Activated CD4-positive, alpha-beta T cell treated with anti-CD3 and anti-CD28 coated beads for 1 hour (primary cell): ENCODE results near the gene CINP.

ENCODE experiments used
- DNase-seq: peaks from one replicate; pipeline ENCODE4 v3.0.0-alpha.2; 2020

Gene CINP

DNA sequence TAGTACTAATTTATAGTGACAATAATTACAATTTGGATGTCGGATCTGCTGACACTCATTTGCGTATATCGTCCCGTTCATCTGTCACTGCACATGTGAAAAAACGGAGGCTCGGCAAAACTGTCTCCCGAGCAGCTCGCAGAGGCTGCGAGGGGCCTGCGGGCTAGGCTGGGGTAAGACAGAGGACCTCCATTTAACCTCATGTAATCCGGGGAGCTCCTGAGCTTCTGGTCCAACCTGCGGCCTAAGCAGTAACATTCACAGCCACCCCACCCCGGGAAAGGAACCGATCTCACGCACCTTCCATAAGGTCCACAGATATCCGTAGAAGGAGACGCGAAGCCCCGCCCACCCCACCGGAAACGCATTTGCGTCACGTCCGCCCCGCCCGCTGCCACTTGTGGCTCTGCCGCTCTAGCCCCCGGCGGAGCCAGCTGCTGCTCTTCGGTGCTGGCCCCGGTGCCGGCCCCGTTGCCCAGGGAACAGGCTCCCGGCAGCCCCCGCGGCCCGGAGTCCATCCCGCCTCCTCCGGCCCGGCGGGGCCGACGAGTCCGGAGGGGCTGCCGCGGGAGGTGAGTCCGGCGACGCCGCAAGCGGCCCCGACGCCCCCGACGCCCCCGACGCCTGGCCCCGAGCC, at the start of gene CINP, which contains the start of gene TECPR2:
CINP (minus strand) TSS at position 346 of the 637 bp plus-strand sequence; CDS start at position 307, 39 bp downstream.
TECPR2 (plus strand) TSS at position 397 of the 637 bp plus-strand sequence. CDS start 13,781 bp downstream, outside the sequence.
- peak; percentile 92 for DNase-seq

DNA sequence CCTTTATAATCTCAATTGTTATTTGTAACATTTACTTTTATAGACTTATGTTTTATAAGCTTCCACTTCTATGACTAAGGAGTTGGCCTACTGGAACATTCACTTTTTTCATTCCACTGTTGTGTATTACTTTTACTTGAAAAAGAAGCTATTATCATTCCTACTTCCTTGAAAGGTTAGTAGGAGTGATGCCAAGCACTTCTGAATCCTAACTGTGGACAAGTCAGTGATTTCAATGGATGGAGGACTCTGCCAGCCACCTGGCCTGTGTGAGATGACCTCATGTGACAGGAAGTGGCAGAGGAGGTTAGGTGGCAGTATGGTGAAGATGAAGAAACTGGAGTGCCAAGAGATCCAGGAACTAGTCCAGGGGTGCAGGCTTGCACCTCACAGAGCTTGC, 46.0 kb upstream of the CINP start:
- DNase-seq: no peak

GRCh38 chr14:102407258-102407657, 44.6 kb upstream of the CINP start:
- DNase-seq: no peak

DNA sequence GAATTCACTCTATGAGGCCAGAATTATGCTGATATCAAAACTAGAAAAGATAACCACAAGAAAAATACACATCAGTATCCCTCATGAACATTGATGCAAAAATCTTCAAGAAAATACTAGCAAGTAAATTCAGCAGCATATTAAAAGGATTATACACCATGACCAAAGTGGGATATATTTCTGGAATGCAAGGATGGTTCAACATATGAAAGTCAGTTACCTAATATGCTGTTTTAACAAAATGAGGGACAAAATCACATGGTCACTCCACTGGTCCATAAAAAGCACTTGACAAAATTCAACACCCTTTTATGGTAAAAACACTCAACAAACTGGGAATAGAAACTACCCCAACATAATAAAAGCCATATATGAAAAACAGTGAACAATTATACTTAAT, 40.3 kb upstream of the CINP start:
- no peak for DNase-seq

DNA sequence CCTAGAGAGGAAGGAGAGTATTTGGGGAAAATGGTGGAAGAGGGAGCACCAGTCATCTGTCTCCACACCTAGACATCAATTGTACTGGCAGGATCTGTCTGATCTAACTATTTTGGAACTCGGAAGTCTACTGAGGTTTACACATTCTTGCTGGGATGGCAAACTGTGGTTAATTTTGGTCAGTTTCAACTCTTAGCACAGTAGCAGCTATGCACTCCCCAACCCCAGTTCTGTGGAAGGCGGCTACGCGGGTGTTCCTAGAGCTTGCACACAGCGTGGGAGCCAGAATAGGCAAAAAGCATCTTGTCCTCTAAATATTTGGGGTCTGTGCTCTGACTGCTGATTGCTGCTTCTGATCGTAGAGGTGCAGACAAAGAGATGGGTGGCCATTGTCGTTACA, 33.8 kb upstream of the CINP start:
- DNase-seq: no peak

DNA sequence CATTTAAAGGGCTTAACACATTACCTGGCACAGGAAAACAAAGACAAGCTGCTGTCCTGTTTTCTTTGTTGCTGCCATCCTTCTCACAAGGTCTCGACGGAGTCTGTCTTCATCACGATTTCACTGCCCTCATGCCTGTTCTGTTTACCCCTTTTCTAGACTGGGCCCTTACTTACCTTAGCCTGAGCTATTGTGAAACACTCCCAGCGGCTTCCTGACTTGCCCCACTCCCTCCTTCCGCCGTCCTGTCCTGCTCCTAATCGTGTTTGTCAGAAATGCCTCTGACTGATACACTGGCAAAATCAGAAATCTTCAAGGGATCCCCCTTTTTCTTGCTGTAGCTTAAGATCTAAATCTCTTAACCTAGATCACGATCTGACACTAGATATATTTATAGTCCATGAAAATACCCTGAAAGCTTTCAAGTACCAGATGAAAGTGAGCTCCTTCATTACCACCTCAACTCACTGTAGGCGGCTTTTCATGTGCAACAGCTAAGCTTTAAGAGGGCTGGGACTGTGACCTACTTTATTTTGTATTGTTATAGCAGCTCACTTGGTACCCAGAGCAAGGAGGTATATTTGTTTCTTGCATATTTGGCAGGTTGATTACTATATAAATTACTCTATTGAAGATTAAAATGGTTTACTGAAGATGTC, 32.2 kb upstream of the CINP start:
- no peak for DNase-seq

DNA sequence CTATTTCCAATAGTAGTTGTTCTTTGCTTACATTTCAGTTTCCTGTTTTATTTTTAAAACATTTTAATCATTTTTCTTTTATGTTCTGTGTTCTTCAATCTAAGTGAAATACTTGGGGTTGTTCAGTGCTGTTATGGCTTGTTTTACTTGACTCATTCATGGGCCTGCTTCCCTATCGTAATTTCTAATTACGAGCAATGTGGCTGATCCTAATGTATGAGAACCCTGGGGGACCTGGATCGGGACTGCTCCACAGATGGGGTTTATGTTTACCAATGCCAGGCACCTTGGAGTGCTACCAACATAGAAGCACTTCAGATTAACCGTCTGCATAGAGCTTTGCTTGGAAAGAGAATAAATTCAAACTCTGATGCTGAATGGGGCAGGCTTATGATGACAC, 29.8 kb upstream of the CINP start:
- no peak for DNase-seq

DNA sequence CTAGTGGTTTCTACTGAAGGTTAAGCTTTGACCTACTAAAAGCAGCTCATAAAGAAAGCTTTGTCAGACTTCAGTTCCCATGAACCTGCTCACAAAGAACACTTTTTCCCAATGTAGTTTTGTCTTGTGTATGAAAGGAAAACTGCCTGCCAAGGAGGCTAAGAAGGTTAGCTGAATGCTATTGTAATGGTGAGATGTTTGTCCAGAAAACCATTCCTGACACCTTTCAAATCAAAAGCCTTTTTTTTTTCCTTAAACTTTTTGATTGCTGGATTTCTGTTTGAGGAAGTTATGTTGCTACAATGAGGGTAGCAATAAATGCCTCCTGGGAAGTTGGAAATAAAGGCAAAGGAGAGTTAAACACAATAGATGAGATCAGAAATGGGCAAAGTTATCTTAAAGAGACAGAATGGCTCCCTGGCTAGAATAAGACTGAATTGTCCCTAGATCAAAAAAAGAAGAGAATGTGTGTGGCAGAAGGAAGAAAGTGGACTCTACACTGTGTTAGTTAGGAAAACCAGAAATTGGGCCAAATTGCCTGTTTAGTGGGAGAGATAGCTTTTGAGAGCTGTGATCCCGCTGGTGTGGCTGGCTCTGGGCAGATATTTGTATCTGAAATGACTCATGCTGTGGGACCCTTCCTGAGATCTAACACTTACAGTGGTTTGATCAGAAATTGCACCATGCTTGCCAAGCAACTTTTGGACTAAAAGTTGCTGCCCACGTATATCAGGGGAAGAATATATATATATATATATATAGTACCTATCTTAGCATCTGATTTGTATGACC, 27.6 kb upstream of the CINP start:
- no peak for DNase-seq

DNA sequence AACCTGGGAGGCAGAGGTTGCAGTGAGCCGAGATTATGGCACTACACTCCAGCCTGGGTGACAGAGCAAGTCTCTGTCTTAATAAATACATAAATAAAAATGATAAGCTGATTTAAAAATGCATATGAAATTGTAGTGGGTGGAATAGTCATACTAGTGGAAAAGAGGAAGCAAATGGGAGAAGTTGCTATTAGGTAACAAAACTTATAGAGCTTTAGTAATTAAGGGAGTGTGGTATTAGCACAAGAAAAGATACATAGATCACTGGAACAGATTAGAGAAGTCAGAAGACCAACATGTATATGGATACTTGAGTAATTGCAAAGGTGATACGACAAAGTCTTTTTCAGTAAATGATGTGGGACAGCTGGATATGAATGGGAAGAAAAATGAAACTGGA, 26.6 kb upstream of the CINP start:
- no peak for DNase-seq

DNA sequence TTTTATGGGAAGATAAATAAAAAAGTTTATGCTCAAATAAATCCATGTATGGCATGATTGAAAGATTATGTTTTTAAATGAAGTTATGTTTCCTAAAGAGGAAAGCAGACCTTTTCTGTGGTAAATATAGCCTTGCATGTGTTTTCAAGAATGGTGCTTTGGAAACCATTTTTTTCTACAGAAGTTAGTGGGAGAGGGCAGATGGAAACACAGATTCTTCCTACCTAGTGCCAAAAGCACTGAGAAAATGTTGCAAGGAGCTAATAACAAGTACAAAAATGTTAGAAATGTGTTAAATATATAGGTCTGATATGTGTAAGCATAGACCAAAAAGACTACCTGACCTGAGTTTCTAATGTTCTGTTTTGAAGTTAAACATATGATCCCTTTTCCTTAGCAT, 24.4 kb upstream of the CINP start:
- no peak for DNase-seq

GRCh38 chr14:102378830-102379229, 16.1 kb upstream of the CINP start:
- no peak for DNase-seq

GRCh38 chr14:102377696-102378095, 15.0 kb upstream of the CINP start:
- no peak for DNase-seq

DNA sequence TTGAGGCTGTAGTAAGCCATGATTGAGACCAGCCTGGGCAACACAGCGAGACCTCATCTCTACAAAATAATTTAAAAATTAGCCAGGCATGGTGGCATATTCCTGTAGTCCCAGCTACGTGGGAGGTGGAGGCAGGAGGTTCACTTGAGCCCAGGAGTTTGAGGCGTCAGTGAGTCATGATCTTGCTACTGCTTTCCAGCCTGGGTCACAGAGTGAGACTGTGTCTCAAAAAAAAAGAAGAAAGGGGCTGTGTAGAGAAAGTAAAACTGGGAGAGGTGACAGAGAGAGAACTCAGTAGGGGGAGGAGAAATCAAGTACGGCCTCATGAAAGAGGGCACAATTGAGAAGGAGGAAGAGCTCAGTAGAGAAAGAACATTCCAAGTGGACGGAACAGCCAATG, 12.4 kb upstream of the CINP start:
- DNase-seq: no peak

DNA sequence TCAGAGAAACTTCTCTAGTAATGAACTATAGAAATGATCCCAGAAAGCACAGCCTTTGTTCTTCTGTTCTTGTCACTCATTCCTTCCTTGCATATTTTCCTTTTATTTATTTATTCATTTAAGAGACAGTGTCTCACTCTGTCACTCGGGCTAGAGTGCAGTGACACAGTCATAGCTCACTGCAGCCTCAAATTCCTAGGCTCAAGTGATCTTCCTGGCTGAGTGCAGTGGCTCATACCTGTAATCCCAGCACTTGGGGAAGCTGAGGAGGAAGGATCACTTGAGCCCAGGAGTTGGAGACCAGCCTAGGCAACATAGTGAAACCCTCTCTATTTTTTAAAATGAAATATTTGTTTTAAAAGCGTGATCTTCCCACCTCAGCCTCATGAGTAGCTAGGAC, 11.6 kb upstream of the CINP start:
- DNase-seq: no peak

- no peak for DNase-seq
Measured at GRCh38 chr14:102373110-102373509, 10.4 kb upstream of the CINP start.

DNA sequence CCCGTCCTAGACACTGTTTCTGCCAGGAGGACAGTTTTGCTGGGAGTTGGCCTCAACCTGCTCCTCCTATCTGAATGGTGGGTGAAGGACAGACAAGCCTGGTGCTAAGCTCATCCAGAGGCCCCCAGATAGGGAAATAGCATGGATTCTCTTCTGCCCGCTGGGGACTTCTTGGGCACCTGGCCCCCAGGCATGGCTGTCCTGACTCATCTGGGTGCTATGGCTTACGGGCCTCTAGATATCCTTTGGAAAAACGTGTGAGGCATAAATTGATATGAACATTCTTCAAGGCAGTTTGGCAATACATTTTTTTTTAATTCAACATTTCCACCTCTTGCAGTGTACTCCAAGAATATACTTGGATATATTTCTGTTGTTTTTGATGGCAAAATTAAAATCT, 8.7 kb upstream of the CINP start:
- DNase-seq: no peak

DNA sequence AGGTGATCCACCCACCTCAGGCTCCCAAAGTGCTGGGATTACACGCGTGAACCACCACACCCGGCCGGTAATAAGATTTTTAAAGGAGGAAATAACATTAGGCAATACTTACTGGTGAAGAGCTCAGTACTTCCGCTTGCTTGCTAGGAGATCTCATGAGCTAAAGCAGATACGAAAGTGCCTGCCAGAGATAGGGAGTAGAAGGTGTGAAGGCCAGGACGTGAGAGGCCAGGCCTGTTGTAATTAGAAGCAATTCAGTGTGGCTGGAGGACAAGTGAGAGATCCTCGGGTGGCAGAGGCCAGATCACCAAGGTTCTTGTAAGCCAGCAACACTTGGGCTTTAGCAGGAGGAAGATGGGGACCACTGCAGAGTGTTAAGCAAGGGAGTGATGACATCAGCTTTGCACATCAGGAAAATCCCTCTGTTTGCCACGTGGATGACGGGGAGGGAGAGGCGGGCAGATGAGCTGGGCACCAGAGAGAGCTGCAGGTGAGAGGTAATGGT, 7.7 kb upstream of the CINP start:
- DNase-seq: no peak

DNA sequence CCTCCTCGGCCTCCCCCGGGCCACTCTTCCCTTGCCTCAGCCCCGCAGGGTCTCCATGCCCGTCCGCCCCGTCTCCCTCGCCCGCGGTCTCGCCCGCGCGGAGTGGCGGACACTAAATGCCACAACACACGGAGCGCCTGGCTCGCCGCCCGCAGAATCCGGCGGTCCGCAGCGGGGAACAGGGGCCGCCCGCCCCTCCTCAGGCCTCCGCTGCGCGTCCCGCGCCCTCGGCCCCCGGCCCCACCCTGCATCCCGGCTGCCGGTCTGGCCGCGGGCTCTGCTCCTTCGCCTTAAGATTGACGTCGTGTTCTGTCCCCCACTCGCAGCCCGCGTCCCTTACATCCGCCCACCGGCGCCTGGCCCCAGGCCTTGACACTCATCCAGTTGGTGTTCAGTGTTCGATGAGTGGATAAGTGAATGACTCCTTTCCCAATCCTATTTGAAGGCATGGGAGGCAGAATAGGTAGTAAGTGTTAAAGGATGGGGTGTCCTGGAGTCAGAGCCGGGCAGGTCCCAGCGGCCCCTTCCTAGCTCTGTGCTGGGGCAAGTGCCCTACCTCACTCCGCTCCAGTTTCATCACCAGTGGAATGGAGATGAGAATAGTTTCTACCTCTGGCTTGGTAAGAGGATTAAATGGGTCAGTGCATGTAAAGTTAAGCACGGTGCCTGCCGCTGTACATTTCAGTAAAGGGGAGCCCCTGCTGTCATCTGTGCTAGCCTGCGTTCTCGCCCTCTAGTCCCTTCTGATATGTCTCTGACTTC, 673 bp upstream of the CINP start:
- no peak for DNase-seq

DNA sequence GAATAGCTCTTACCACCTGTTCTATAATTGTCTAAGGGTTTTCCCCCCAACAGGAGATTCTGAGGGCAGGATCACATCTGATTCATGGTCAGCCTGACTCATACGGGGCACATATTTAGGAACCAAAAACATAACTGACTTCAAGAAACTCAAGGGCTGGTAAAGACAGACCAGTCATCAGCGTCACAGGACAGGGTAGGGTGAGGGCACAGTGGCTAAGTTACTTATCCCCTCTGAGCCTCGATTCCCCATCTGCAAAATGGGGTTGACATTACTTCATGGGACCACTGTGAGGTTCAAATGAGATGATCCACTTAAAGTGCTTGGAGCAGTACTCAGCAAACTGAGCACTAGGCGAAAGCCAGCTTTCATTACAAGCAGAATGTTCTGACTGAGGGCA, 606 bp downstream of the CINP start:
- no peak for DNase-seq

- DNase-seq: no peak
Measured at GRCh38 chr14:102360388-102360787, 2.3 kb downstream of the CINP start.

- DNase-seq: no peak
Measured at GRCh38 chr14:102359341-102359740, 3.3 kb downstream of the CINP start.

DNA sequence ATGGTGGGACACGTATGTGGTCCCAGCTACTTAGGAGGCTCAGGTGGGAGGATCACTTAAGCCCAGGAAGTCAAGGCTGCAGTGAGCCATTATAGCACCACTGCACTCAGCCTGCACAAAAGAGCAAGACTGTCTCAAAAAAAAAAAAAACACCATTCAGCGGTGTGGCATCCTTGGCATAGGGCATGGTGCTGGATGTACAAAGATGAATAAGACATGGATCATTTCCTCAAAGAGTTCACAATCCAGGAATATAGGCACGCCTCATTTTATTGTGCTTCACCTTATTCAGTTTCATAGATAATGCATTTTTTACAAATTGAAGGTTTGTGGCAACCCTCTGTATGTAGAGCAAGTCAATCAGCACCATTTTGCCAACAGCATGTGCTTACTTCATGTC, 6.4 kb downstream of the CINP start:
- DNase-seq: no peak

DNA sequence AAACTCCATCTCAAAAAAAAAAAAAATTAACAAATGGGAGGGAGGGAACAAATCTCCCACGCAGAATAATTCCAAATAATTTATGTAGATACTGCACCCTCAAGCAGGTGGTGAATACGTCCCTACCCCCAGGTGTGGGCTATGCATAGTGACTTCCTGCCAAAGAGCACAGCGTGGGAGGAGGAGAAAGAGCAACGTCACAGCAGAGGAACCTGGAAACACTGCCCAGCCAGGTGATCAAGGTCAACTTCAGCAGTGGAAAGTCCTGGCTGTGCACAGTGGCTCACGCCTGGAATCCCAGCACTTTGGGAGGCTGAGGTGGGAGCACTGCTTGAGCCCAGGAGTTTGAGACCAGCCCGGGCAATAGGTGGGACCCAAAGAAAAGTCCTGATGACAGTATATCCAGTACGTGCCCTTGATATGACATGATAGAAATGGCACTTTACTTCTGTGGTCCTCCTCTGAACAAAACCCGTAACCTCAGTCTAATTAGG, 9.5 kb downstream of the CINP start:
- DNase-seq: no peak
